Right kidney (tissue), 1 donor: ENCODE data around the gene CRYBA1.

Source experiments
- DNase-seq: peaks from one replicate; pipeline ENCODE4 v3.0.0-alpha.2; 2016

Gene CRYBA1

DNA sequence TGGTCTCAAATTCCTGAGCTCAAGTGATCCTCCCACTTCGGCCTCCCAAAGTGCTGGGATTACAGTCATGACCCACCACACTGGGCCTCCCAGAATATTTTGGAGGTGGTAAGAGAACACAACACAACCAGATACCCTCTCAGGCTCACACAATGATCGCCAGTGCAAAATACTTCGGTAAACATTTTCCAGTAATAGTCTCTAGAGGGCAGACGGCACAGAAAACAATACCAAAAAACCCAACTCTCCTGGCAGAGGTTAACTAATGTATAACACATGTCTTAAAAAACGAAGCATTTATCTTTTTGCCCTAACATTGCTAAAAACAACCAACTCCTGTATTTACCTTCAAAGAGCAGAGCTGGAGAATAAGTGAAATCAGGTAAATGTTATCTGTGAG lies 36.8 kb downstream of the CRYBA1 start:
- no peak for DNase-seq

- DNase-seq = no peak
These were observed 37.3 kb downstream of the CRYBA1 start for GRCh38 chr17:29283961-29284360.

DNA sequence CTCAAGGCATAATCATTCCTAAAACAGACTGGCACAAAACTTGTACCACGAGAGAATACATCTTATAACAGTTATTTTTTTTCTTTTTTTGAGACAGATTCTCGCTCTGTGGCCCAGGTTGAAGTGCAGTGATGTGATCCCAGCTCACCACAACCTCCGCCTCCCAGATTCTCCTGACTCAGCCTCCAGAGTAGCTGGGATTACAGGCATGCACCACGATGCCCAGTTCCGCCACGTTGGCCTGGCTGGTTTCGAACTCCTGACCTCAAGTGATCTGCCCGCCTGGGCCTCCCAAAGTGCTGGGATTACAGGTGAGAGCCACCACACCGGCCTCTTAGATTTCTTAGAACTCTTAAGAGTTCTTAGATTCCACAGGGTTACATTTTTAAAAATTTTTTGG lies 43.2 kb downstream of the CRYBA1 start:
- no peak for DNase-seq

- peak; percentile 23 for DNase-seq
These were observed 44.6 kb downstream of the CRYBA1 start for GRCh38 chr17:29291163-29291752.

DNA sequence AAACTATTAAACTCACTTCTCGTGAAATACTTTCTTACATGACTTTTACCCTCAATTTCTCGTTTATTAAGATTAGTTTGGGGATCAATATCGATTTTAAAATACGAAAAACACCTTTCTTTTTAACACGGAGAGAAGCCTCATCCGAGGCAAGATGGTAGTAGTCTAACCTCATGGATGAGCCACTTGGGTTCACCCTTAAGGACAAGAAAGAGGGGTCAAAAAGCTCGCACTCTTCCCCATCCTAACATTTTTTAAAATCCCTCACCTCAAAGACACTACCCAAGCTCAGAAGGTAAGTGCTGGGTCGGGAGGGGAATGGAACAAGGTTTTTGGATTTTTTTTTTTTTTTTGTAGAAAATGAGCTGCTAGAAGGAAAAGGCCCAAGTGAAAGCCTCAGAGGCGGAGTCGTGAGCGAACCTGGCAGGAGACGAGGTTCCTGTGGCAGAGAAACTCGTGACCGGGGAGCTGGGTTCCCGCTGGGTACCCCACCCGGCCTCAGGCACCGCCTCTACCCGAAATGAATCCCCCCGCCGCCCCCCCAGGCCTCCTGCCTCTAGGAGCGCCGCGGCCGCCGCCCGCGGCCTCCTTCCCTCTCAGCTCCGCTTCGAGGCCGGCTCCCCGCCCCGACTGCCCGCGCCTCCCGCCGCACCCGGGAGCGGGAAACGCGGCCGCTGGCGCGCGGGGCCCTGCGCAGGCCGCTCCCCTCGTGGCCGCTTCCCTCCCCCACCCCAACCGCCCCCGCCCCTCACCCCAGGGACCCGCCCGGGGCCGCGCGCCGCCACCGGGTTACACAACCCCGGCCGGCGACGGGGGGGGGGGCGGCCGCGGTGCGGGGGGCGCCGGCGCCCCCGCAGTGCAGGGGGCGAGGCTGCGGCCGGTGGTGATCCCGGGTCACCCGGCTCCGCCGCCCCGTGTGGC lies 45.7 kb downstream of the CRYBA1 start:
- DNase-seq = peak; percentile 57

GRCh38 chr17:29292992-29293889 lies 46.6 kb downstream of the CRYBA1 start:
- peak; percentile 77 for DNase-seq

- DNase-seq = peak; percentile 89
These were observed 47.4 kb downstream of the CRYBA1 start, which contains the start of gene NUFIP2 for GRCh38 chr17:29293890-29294579. NUFIP2 (minus strand) TSS chr17:29294148; CDS start chr17:29294059, 89 bp downstream.

DNA sequence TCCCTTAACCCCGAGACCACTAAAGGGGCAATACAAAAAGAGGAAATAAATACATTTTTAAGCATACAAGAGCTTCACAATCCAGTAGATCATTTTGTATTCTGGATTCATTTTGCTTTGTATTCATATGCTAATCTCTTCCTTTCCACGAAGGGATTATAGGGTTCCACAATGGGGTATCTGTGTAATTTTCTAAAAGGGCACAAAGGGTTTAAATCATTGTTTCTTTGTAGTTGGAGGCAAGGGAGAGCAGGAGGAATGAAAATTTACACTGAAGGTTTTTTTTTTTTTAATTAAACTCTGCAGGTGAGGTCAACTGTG lies 47.9 kb downstream of the CRYBA1 start:
- no peak for DNase-seq

GRCh38 chr17:29295420-29295819 lies 48.8 kb downstream of the CRYBA1 start:
- no peak for DNase-seq

DNA sequence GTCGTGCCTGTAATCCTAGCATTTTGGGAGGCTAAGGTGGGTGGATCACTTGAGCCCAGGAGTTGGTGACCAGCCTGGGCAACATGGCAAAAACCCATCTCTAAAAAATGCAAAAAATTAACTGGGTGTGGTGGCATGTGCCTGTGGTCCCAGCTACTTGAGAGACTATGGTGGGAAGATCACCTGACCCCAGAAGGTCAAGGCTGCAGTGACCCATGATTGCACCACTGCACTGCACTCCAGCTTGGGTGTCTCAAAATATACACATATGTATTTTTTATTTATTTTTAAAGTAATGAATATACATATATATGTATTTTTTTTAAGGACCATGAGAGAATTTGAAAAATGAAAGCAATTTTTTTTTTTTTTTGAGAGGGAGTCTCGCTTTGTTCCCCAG lies 52.4 kb downstream of the CRYBA1 start:
- DNase-seq = no peak

DNA sequence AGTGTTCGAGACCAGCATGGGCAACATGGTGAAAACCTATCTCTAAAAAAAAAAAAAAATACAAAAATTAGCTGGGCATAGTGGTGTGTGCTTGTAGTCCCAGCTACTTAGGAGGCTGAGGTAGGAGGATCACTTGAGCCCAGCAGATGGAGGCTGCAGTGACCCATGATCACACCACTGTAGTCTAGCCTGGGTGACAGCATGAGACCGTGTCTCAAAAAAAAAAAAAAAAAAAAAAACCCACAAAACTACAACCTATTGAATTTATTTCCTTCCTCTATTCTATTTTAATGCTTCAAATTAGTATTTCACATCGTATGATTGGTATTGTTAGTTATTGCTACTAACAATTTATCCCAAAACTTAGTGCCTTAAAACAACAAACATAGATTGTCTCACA lies 56.7 kb downstream of the CRYBA1 start:
- no peak for DNase-seq
